Kidney (tissue), 14 donors: ENCODE results near the gene AOPEP. TPM values are rescaled to one million over a fixed set of nuclear protein-coding genes. Genes with fewer than 3 reads are reported as not detected.

Experiments used
- DNase-seq, 5 donors: peaks; one replicate each; pipeline ENCODE4 v3.0.0-alpha.2; 2013 to 2020
- FAIRE-seq: peaks from 2 replicates; lab custom pipeline; 2012; peaks lifted over from hg19 to GRCh38; lab: Jason Lieb, UNC
- H3K27ac ChIP-seq, 2 donors: one replicate each; pipeline ENCODE4 v1.7.0; 2013; ENCODE audit warnings: low read depth in 2 of 2, low read length in 2 of 2, inconsistent platforms in 1 of 2
- H3K27me3 ChIP-seq: one replicate; pipeline ENCODE4 v1.7.1; 2013; ENCODE audit warnings: low read length, inconsistent platforms; ENCODE audit not compliant: control insufficient read depth, insufficient read depth
- H3K36me3 ChIP-seq, 3 donors: one replicate each; pipeline versions ENCODE4 v1.7.0 to v1.7.1; 2013; ENCODE audit warnings: low read length in 3 of 3, control low read depth in 1 of 3, inconsistent platforms in 1 of 3; ENCODE audit not compliant: insufficient read depth in 3 of 3, control insufficient read depth in 2 of 3
- H3K4me1 ChIP-seq, 3 donors: one replicate each; pipeline versions ENCODE4 v1.7.0 to v1.7.1; 2013; ENCODE audit warnings: low read length in 3 of 3, inconsistent platforms in 1 of 3, low read depth in 1 of 3; ENCODE audit not compliant: control insufficient read depth in 2 of 3, insufficient read depth in 2 of 3
- H3K4me3 ChIP-seq, 3 donors: one replicate each; pipeline versions ENCODE4 v1.7.0 to v1.8.1; 2013; ENCODE audit warnings: low read length in 3 of 3, control low read depth in 1 of 3, inconsistent platforms in 1 of 3
- H3K9ac ChIP-seq, 3 donors: one replicate each; pipeline versions ENCODE4 v1.7.0 to v1.7.1; 2013; ENCODE audit warnings: low read length in 3 of 3, control low read depth in 1 of 3, inconsistent platforms in 1 of 3
- H3K9me3 ChIP-seq, 3 donors: one replicate each; pipeline versions ENCODE4 v1.7.0 to v1.7.1; 2013; ENCODE audit warnings: low read length in 3 of 3, control low read depth in 1 of 3, inconsistent platforms in 1 of 3; ENCODE audit not compliant: control insufficient read depth in 2 of 3, insufficient read depth in 1 of 3
- CTCF ChIP-seq: IDR thresholded peaks from 3 replicates; pipeline ENCODE4 v1.5.1; 2012; ENCODE audit warnings: mild to moderate bottlenecking, moderate library complexity, borderline replicate concordance; ENCODE audit not compliant: insufficient read depth; ENCODE audit errors: extremely low read depth
- intact Hi-C: fragments of 100-400 bp; cut with DNase I; formaldehyde crosslinking; loops from one replicate; pipeline ENCODE4 v1.11.1; 2022
- polyA plus RNA-seq: library from polyadenylated mRNA; stranded (reverse); fragments of 350-450 nt; fragmentation: Illumina TruSeq; extraction: RNeasy Lipid Tissue Mini Kit (QIAGEN cat#74804); gene quantifications from one replicate; pipeline ENCODE4 v1.2.3, GENCODE V29; 2014; ENCODE audit warnings: low read depth, low replicate concordance; ENCODE audit not compliant: insufficient read depth
- total RNA-seq: library from RNA; stranded (reverse); fragmentation: NEBNext Ultra II Directional; extraction: Animal tissue kit (Norgen Biotek cat#: 25700); gene quantifications from one replicate; pipeline ENCODE4 v1.2.1, GENCODE V29; 2021
- donor health status: control.
- donor health status: control.
- donor health status: control.
- donor health status: control.
- donor health status: control.
- donor health status: DM: yes; HTN: yes; CAD: no.
- donor health status: Normal renal cell carcinoma (clear cell type).

AOPEP gene
- total and polyA plus RNA-seq, 2 donors from 2014 or later: 52.2 to 119 TPM

DNA sequence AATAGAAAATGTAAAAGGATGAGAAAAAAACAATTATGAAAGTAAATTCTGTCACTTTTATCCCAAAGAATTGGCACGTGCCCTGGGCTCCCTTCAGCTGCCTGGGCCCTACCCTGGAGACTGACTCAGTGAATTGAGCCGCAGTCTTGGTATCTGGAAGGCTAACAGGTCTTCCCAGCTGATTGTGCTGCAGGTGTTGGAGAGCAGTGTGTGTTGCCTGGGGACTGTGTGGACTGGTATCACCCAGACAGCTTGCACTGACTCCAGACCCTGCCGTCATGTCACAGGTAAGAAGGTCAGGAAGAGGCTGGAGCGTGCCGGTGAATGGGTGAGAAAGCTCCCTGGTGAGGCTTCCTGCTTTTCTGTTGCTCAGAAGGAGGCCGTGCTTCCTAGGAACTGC lies 83.3 kb downstream of the AOPEP start:
- peaks cover 9 to 30% (median 15%) of the 10 kb centered on the region in 3 donors for H3K4me1 ChIP-seq
- H3K27me3 ChIP-seq: no peaks in the 10 kb centered on the region
- DNase-seq (no peak), FAIRE-seq (no peak)
- H3K36me3 ChIP-seq: no peaks in the 10 kb centered on the region
- no peak overlapping the region for H3K27ac ChIP-seq
- intact Hi-C loops: no loop called here
- no peak overlapping the region for H3K9ac ChIP-seq
- no peak for TF ChIP-seq CTCF
- H3K9me3 ChIP-seq: no peaks in the 10 kb centered on the region
- no peak overlapping the region for H3K4me3 ChIP-seq

DNA sequence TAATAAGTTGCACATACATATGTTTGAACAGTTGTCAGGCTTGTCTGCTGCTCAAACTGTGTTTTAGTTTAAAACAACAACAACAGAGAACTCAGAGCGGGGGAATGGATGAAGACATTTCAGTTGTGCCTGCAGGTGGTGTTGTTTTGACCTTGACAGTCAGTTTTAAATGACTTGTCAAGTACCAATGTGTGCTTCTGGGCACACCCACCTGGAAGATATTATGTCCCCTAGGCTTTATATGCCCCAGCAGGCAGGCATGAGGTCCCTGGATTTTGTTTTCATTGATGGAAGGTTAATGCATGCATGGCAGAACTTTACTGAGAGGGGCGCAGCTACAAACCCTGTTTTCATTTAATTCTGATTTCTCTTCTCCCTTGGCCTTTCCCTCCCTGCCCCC lies 84.6 kb downstream of the AOPEP start:
- no peak for TF ChIP-seq CTCF
- no peak overlapping the region for H3K4me3 ChIP-seq
- H3K27me3 ChIP-seq: no peaks in the 10 kb centered on the region
- FAIRE-seq (no peak), DNase-seq (peak in 2 of 5 donors; percentile 49 to 54)
- intact Hi-C loops: no loop called here
- no peaks in the 10 kb centered on the region for H3K9me3 ChIP-seq
- H3K27ac ChIP-seq: no peak overlapping the region
- no peaks in the 10 kb centered on the region for H3K36me3 ChIP-seq
- peaks cover under 1 to 17% (median 15%) of the 10 kb centered on the region in 3 donors for H3K4me1 ChIP-seq
- H3K9ac ChIP-seq: no peak overlapping the region

GRCh38 chr9:94812343-94812742 lies 85.8 kb downstream of the AOPEP start:
- H3K27ac ChIP-seq: peak overlapping the region in 1 of 2 donors; percentile 10
- no peaks in the 10 kb centered on the region for H3K27me3 ChIP-seq
- FAIRE-seq (no peak), DNase-seq (no peak)
- H3K4me3 ChIP-seq: no peak overlapping the region
- no peak for TF ChIP-seq CTCF
- no peak overlapping the region for H3K9ac ChIP-seq
- intact Hi-C loops: no loop called here
- H3K9me3 ChIP-seq: no peaks in the 10 kb centered on the region
- peaks cover 0 to 10% (median 8%) of the 10 kb centered on the region in 3 donors for H3K4me1 ChIP-seq
- H3K36me3 ChIP-seq: no peaks in the 10 kb centered on the region

DNA sequence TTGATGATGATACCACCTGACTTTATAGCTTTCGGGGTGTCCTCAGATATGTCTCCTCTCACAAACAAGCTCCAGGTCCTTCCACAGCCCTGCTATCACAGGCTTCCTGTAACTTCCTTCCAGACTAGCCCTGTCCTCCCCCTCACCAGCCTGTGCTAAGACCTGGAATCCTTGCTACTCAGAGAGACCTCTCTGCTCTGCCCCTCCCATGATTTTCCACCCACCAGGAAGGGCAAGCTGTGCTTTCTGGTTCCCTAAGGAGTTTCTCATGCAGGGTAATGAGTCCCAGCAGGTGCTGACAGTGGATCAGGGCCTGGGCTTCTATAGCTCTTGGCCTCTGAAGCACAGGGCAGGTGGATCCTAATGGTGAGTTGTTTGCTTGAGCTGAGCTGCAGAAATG lies 86.9 kb downstream of the AOPEP start:
- H3K9me3 ChIP-seq: no peaks in the 10 kb centered on the region
- H3K4me3 ChIP-seq: no peak overlapping the region
- no peaks in the 10 kb centered on the region for H3K36me3 ChIP-seq
- no peak overlapping the region for H3K9ac ChIP-seq
- intact Hi-C loops: no loop called here
- TF ChIP-seq CTCF: no peak
- H3K27me3 ChIP-seq: no peaks in the 10 kb centered on the region
- DNase-seq: no peak
- FAIRE-seq: no peak
- peaks cover 0 to 9% (median 7%) of the 10 kb centered on the region in 3 donors for H3K4me1 ChIP-seq
- H3K27ac ChIP-seq: no peak overlapping the region
